HG02798 (cell line): ENCODE measurements around the gene RNF212.
"Not testable (repeated sequence)": the region's sequence is repeated elsewhere in the genome, so short reads cannot be mapped to it uniquely, and the experiment has no call there.

Experiments used
- ATAC-seq: cut with Tn5 transposase; IDR thresholded peaks from one replicate; pipeline ENCODE4 v1.9.1; 2021; ENCODE audit warnings: mild to moderate bottlenecking; ENCODE audit not compliant: unreplicated experiment, poor library complexity

The RNF212 gene, protein sequence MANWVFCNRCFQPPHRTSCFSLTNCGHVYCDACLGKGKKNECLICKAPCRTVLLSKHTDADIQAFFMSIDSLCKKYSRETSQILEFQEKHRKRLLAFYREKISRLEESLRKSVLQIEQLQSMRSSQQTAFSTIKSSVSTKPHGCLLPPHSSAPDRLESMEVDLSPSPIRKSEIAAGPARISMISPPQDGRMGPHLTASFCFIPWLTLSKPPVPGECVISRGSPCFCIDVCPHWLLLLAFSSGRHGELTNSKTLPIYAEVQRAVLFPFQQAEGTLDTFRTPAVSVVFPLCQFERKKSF

DNA sequence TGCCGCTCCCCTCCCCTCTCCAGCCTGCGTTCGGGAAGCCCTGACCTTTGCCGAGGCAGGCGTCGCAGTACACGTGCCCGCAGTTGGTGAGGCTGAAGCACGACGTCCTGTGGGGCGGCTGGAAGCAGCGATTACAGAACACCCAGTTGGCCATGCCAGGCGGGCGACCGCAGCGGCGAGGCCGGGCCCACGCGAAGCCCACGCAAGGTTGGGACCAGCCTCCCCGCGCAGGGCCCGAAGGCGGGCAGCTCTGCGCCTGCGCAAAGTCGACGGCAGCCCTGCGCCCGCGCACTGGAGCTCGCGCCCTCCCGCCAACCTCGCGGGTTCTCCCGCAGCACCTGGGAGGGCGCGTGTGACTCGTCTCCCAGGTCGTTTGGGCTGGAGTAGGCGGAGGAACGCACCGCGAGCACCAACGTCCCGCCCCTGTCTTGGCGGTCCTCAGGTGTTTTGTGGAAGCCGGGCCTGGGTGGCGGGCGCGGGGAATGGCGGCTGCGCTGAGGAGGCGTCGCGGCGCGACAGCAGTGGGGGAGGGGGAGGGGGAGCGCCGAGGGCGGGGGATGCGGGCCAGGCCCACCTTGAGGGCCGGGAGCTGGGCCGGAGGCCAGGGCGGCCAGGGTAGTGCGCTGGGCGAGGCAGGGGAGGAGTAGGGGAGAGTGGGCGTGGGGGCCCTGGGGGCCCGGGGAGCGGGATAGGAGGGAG is at the start of gene RNF212:
Gene RNF212 (minus strand): TSS at position 254 of the 699 bp plus-strand sequence. CDS start 100 bp downstream, at position 154.
- ATAC-seq: no peak

DNA sequence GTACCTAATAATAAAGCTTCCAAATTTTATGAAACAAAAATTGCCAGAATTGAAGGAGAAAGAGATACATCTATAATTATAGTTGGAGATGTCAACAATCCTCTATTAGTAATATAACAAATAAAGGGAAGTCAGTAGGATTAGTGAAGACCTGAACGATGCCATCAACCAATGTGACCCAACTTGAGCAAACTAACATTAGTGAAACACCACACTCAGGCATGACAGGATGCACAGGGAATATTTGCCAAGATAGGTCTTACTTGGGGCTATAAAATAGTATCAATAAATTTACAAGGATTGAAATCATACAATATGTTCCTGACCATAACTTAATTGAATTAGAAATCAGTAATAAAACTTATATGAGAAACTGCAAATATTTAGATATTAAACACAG is 47.0 kb upstream of the RNF212 start:
- ATAC-seq: no peak

DNA sequence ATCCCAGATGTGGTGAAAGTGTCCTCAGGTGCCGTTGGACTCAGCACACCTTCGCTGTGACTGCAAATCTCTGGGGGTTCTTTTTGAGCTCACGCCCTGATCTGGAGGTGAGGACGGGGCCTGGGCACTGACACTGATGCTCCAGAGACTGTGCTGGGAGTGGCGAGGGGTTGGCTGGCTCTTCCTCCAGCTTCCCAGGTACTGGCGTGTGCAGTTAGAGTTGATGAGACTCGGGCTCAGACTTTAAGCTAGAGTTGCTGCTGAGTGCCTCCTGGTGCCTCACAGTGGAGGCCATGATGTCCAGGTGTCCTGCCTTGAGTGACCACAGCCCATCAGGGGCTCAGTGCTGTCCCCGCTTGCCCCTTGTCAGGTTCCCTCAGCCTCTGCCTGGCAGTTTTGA is 42.7 kb upstream of the RNF212 start:
- no peak for ATAC-seq

DNA sequence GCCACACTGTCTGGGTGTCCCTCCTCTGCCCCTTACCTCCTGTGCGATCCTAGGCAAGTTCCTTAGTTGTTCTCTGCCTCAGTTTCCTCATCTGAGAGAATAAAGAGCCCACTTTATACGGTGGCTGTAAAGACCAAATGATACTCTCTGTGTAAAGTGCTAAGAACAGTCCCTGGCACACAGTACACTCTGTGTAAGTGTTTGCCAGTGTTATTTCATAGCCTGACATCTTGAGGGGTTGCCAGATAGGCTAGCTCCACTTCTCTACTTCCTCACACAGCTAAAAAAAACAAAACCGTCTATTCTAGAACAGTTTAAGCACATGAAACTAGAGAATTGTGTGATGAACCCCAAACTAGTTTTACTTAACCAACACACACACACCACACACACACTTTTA is 42.0 kb upstream of the RNF212 start:
- no peak for ATAC-seq

DNA sequence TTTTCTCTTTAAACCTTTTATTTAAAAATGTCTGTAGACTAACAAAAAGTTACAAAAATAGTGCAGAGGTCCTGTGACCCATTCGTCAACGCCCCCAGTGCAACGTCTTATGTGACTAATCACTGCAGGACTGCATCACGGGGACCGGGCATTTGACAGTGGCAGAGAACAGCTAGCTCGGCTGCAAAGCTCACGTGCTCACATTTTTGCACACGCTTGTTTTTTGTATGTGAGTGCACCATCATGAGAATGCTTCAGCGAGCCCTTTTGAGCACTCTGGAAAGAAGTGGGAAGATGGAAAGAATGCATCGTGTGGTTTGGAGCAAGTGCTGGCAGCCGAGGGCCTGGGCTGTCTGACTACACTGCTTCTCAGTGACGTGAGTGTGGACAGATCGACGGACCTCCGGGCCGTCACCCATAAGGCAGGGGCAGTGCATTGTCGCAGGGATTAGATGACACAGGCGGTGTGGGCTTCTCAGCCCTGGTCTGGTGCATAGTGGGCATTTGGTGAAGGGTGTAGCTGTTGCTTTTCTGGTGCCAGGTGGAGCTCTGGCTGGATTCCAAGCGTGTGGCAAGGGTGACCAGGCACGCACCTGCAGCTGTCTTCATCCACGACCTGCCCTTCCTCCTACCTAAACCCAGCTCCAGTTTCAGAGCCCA is 41.3 kb upstream of the RNF212 start:
- no peak for ATAC-seq

DNA sequence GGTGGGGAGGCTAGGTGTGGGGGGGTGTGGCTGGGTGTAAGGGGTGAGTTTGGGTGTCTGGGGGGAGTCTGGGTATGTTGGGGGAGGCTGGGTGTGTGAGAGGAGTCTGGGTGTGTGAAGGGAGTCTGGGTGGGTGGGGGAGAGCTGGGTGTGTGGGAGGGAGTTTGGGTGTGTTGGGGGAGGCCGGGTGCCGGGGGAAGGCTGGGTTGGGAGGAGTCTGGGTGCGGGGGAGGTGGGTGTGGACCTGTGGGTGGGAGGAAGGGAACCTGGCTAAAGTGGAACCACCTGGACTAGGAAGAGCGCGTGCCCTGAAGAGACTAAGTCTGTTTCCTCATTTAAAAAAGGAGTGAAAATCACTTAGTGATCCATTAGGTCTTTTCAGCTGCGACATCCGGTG is 40.8 kb upstream of the RNF212 start:
- no peak for ATAC-seq

DNA sequence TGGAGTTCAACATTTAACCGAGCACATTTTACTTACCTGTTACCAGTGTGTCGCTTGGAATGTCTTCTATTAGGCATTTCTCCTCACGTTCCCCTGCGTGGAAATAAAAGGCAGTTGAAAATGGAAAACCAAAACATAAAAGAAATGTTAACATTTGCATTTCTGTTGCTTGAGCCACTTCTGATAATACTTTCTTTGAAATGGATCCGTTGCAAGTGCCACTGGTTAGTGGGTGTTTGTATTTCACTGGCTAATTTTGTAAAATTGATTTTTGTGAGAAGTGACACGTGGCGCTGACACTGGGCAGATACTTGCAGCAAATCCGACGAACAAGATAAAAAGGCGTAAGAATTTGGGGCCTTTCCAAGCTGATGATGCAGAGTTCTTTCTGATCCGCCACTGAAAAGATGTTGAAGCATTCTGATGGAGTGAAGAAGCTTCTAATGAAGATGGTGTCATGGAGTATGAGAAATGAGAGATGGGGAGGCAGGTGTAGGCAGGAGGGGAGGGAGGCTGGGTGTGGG is 40.3 kb upstream of the RNF212 start:
- no peak for ATAC-seq

DNA sequence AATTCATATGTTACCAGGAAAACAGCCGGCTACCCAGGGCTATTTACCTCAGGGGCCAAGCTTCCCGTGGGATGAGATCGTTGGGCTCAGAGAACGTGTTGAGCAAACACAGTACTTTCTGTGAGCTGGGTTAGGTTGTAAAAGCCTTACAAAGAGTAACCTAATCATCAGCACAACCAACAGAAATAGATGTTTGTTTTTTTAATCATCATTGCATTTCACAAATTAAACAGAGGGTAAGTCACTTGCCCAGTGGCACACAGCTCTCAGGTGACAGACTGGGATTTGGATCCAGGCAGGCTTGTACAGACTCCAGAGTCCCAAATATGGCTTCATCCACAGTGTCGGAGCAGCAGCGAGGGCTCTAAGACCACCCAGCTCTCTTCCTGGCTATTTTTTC is 38.9 kb upstream of the RNF212 start:
- no peak for ATAC-seq

DNA sequence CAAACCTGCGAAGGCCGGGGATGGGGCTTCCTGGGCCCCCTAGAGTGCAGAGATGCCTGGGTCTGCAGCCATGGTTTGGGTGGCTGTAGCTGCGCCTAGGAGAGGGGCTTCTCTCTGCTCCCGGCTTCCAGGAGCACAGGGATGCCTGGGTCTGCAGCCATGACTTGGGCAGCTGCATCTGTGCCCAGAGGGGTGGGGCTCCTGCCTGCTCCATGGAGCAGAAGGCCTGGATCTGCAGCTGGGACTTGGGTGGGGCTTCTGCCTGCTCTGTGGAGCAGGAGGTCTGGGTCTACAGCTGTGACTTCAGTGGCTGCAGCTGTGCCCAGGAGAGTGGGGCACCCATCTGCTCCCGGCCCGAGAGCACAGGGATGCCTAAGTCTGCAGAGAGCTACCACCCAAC is 38.2 kb upstream of the RNF212 start:
- no peak for ATAC-seq

DNA sequence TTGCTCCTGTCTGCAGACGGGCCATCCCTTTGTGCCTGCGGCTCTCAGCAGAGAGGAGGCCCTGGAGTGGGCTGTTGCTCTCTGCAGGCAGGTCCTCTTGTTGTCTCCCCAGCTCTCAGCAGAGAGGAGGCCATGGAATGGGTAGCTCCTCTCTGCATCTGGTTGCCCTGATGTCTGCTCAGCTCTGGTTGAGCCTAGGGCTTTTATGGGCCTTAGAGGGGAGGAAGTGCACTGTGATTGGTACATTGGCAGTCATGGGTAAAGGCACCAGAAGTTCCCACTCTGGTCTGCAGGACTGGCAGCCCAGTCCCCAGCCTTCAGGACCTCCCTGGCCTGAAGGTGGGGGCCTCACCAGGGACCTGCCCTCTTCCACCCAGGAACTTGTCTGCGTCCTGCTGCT is 37.5 kb upstream of the RNF212 start:
- no peak for ATAC-seq

DNA sequence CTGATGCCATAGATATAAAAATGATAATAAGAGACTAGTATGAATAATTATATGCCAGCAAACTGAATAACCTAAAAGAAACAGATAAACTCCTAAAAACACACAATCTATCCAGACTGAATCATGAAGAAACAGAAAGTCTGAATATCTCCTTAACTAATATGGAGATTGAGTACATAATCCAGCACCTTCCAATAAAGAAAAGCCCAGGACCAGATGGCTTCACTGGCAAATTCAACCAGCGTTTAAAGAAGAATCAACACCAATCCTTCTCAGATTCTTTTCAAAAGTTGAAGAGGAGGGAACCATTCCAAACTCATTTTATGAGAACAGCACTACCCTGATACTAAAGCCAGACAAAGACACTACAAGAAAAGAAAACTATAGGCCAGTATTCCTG is 26.5 kb upstream of the RNF212 start:
- ATAC-seq: no peak

DNA sequence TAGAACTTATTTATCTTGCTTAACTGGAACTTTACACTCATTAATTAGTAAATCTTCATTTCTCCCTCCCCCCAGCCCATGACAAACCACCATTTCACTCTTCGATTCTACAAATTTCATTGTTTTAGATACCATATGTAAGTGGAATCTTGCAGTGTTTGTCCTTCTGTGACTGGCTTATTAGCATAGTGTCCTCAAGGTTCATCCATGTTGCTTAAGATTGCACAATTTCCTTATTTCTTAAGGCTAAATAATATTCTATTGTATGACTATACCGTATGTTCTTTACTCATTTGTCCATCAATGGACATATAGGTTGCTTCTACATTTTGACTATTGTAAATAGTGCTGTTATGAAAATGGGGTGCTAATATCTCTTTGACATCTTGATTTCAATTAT is 24.5 kb upstream of the RNF212 start:
- ATAC-seq: no peak

DNA sequence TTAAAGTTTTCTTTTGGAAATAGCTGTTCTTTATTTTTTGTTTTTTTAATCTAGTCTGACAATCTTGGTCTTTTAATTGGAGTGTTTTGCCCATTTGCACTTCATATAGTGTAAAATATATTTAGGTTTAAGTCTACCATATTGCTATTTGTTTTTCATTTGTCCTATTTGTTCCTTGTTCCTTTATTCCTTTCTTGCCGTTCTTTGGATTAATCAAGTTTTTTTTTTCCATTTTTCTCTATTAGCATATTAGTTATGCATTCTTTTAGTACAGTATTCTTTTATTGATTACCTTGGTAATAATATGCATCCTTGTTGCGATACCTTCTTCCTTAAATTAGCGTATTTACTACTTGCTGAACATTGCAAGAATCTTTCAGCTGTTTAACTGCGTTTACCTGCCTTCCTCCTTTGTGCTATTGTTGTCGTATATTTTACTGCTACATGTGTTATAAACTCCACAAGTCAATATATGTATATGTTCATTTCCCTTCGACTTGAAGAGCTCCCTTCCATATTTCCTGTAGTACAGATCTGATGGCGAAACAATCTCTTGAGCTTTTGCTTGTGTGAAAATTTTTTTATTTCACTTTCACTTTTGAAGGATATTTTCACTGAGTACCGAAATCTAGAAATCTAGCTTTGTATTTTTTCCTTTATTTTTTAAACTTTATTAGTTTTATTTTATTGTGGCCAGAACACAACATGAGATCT is 23.9 kb upstream of the RNF212 start:
- no peak for ATAC-seq

DNA sequence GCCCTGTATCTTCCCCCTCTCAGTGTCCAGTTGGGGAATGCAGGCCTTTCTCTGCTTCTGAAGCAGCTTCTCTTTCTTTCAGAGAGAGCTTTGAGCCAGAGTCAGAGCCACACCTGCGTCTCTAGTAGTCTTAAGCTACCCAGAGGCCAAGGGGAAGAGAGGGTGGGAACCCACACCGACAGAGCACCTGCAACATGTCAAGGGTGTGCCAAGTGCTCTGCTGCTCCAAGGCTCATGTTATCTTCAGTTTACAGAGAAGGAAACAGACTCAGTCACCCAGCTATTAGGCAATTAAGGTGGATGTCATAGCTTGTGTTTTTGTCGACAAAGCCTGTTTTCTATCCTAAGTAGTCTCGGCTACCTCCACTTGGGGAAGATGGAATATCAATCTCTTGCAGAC is 22.7 kb upstream of the RNF212 start:
- ATAC-seq: no peak

DNA sequence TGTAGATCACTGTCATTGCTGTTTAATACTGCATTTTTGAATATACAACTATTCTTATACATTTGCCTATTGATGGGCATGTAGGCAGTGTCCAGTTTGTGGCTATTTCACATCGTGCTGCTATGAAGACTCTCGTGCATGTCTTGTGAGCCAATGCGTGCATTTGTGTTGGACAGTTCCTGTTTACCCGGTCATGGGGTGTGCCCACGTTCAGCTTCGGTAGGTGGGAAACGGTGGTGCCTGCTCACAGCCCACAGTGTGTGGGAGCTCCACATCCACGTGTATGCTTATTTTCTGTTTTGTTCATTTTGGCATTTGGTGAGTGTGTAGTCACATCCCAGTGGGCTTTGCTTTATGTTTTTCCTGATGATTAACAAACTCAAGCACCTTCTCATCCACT is 19.7 kb upstream of the RNF212 start:
- no peak for ATAC-seq

DNA sequence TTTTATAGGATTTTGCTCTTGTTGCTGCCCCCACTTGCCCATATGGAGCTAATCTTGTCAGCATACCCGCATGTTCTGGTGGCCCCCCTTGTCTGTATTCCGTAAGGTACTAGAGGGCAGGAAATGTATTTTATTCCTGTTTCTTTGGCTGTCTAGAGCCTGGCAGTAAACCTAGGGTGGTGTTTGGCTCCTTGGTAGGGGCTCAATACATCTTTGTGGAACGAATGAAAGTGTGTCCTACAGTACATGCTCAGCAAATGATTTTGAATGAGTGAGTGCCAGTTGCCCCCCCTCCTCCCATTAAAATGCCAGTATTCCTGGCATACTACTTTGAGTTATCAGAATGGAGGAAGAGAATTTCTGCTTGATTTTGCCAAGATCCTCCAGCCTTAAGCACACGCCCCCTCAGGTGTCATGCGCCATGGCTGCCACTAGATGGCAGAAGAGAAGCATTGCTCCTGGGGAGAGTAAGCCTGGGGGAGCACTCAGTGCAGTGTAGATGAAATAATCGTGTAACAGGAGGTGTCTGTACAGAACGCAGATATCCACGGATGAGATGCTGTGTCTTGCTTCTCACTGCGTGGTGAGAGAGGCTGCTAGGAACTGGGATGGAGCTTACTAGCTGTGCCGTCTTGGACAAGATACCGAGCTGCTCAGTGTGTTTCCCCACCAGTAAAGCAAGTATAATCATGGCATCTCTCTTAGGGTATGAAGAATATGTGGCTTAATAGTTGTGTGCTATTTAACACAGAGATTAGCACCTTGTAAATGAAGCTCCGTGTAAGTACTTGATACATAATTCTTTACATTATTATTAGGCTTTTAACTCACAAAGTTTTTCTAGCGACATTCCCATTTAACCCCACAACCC is 17.2 kb upstream of the RNF212 start:
- ATAC-seq: peak; percentile 76

DNA sequence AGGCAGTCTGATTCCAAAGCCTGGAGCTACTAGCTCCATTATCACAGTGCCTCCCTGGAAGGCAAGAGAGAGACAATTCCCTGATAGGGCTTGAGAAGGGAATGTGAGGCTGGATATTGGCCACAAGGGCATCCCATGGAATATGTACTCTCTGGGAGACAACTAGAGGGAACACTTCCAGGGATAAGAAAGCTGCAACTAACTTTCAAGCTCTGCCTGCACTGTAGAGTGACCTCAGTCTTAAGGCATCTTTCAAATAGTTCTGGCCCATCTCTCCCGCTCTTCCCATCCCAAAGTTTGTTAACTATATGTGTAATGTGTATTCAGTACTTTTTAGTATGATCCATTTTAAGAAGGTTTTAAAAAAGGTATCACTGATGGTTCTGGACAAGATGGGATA is 13.1 kb upstream of the RNF212 start:
- no peak for ATAC-seq

DNA sequence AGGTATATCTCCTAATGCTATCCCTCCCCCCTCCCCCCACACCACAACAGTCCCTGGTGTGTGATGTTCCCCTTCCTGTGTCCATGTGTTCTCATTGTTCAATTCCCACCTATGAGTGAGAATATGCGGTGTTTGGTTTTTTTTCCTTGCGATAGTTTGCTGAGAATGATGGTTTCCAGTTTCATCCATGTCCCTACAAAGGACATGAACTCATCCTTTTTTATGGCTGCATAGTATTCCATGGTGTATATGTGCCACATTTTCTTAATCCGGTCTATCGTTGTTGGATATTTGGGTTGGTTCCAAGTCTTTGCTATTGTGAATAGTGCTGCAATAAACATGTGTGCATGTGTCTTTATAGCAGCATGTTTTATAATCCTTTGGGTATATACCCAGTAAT is 12.1 kb upstream of the RNF212 start:
- ATAC-seq: not testable (repeated sequence)

DNA sequence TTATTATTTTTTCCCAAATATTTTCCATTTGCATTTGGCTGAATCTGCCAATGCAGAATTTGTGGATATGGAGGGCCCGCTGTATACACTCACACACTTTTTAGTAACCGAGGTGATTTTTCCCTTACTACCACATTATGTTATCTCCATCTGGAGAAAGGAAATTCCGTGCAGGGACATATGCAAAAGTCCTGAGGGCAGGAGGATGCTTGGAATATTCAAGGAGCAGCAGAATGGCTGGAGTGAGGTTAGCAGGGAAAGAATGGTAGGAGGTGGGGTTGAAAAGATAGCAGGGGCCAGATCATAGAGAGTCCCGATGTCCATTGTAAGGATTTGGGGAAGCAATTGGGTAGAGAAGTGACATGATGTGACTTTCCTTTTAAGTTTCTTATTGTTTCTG is 11.5 kb upstream of the RNF212 start:
- ATAC-seq: no peak

DNA sequence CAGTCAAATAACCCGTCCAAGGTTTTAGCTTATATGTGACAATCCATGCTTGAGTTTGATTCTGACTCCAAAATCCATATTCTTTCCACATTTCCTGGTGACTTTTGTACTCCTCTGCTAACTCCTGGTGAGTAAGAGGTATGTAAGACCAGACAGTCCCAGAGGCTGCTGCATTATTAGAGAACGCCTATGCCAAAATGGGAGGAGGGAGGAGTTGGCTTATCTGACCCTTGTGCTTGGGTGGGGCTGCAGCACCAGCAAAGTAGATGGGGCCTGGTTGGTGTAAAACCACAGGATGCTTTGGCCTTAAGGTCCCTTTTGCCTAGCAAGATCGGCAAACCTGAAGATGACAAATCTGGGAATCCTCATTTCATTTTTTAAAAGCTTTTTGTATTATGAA is 9.1 kb upstream of the RNF212 start:
- ATAC-seq: no peak
